CD4-positive, alpha-beta T cell (primary cell): ENCODE data around the gene BMS1. TPM values are rescaled to one million over a fixed set of nuclear protein-coding genes. Genes with fewer than 3 reads are reported as not detected.
"Not testable (repeated sequence)": the region's sequence is repeated elsewhere in the genome, so short reads cannot be mapped to it uniquely, and the experiment has no call there.

Source experiments
- ATAC-seq: fragments of 200-7000 bp; cut with Tn5 transposase; one replicate; pipeline ENCODE4 v1.10.0; 2022; ENCODE audit warnings: mild to moderate bottlenecking; ENCODE audit not compliant: poor library complexity
- CTCF ChIA-PET: fragments of 350-600 bp; sonication (Branson Sonifier 250); formaldehyde crosslinking; loops from one replicate; lab custom pipeline; 2021; ENCODE audit warnings: antibody characterized with exemption, inconsistent platforms; lab: Charles Lee
- POLR2A ChIA-PET: fragments of 350-600 bp; sonication (Branson Sonifier 250); formaldehyde crosslinking; loops from one replicate; lab custom pipeline; 2021; ENCODE audit warnings: antibody characterized with exemption, inconsistent platforms; lab: Charles Lee
- DNase-seq, 14 experiments: peaks; one replicate each; pipeline ENCODE4 v3.0.0-alpha.2; 2013 to 2020; ENCODE audit warnings: mixed read lengths in 2 of 14
- H3K27ac ChIP-seq, 2 donors: one replicate each; pipeline versions ENCODE4 v1.5.1 to v1.7.0; 2013; ENCODE audit warnings: low read length in 2 of 2, low read depth in 1 of 2, mild to moderate bottlenecking in 1 of 2
- H3K27me3 ChIP-seq, 2 experiments: 1 replicate in 1 of 2; 2 replicates in 1 of 2; pipeline versions ENCODE4 v1.6.1 to v1.7.0; 2013; ENCODE audit warnings: low read length in 2 of 2, control low read depth in 1 of 2, mild to moderate bottlenecking in 1 of 2, moderate library complexity in 1 of 2; ENCODE audit not compliant: insufficient read depth in 2 of 2, control insufficient read depth in 1 of 2
- H3K36me3 ChIP-seq: one replicate; pipeline ENCODE4 v1.6.1; 2013; ENCODE audit warnings: low read length, control low read depth; ENCODE audit not compliant: insufficient read depth
- H3K4me1 ChIP-seq: one replicate; pipeline ENCODE4 v1.6.1; 2013; ENCODE audit warnings: low read length, control low read depth; ENCODE audit not compliant: insufficient read depth
- H3K4me3 ChIP-seq: one replicate; pipeline ENCODE4 v1.5.1; 2013; ENCODE audit warnings: mild to moderate bottlenecking, low read length, moderate library complexity
- H3K9me3 ChIP-seq, 2 experiments: 1 replicate in 1 of 2; 2 replicates in 1 of 2; pipeline versions ENCODE4 v1.6.1 to v1.7.0; 2013; ENCODE audit warnings: low read length in 2 of 2, mild to moderate bottlenecking in 2 of 2, control low read depth in 1 of 2, moderate library complexity in 1 of 2; ENCODE audit not compliant: control insufficient read depth in 1 of 2, insufficient read depth in 1 of 2
- H3K27ac Mint-ChIP-seq: one replicate; pipeline ENCODE4 v1.8.0; 2020; ENCODE audit warnings: mixed read lengths
- H3K27me3 Mint-ChIP-seq: one replicate; pipeline ENCODE4 v1.8.0; 2021; ENCODE audit warnings: mixed read lengths
- H3K36me3 Mint-ChIP-seq: one replicate; pipeline ENCODE4 v1.8.0; 2021; ENCODE audit warnings: low read depth, mixed read lengths
- H3K4me1 Mint-ChIP-seq: one replicate; pipeline ENCODE4 v1.8.0; 2021; ENCODE audit warnings: low read depth, mixed read lengths
- H3K4me3 Mint-ChIP-seq: one replicate; pipeline ENCODE4 v1.8.0; 2020; ENCODE audit warnings: mild to moderate bottlenecking, mixed read lengths
- H3K9me3 Mint-ChIP-seq: one replicate; pipeline ENCODE4 v1.8.0; 2020; ENCODE audit warnings: mixed read lengths
- CTCF ChIP-seq: fragments of 200-600 bp; IDR thresholded peaks from one replicate; pipeline ENCODE4 v1.8.0; 2022; ENCODE audit warnings: antibody characterized with exemption, mild to moderate bottlenecking
- intact Hi-C, 2 experiments: fragments of 100-400 bp; cut with DNase I in 1 of 2; cut with micrococcal nuclease in 1 of 2; formaldehyde crosslinking; loops; one replicate each; pipeline versions ENCODE4 v1.15.1 to v1.9.0; 2023 to 2025; cut with DNase I, micrococcal nuclease
- total RNA-seq, 174 experiments: library from RNA in 2 of 174; stranded (reverse) in 2 of 174; gene quantifications; one replicate each; pipeline ENCODE4 v1.2.3 and lab custom pipeline; 2021 to 2026

Gene BMS1
- total RNA-seq, 2 experiments from 2014 or later = 13.8 to 15.3 TPM

GRCh38 chr10:42836771-42837468 lies 54.3 kb downstream of the BMS1 start:
- TF ChIP-seq CTCF = no peak
- no peaks in the 10 kb centered on the region for H3K4me1 ChIP-seq
- H3K4me3 ChIP-seq = no peak overlapping the region
- peaks cover 15 to 19% of the 10 kb centered on the region in 2 experiments for H3K27me3 ChIP-seq
- no peaks in the 10 kb centered on the region for H3K9me3 ChIP-seq
- no peak overlapping the region for H3K27ac ChIP-seq
- ATAC-seq (no peak), DNase-seq (peak in 1 of 14 experiments; percentile 7)
- Mint-ChIP-seq H3K4me3 (no peak overlapping the region), H3K36me3 (peaks cover 7% of the 10 kb centered on the region), H3K4me1 (no peaks in the 10 kb centered on the region), H3K27me3 (peaks cover 25% of the 10 kb centered on the region), H3K9me3 (no peaks in the 10 kb centered on the region), H3K27ac (no peak overlapping the region)
- intact Hi-C loops = no loop called here
- ChIA-PET CTCF (no interaction called here), POLR2A (no interaction called here)
- H3K36me3 ChIP-seq = peaks cover 3% of the 10 kb centered on the region

GRCh38 chr10:42844810-42845209 lies 62.2 kb downstream of the BMS1 start:
- ATAC-seq, H3K4me1 ChIP-seq, H3K9me3 ChIP-seq, H3K9me3 Mint-ChIP-seq, H3K36me3 Mint-ChIP-seq, H3K4me1 Mint-ChIP-seq, H3K36me3 ChIP-seq, H3K4me3 ChIP-seq, DNase-seq, H3K27ac ChIP-seq, POLR2A ChIA-PET, H3K27me3 ChIP-seq, CTCF ChIA-PET, H3K4me3 Mint-ChIP-seq, intact Hi-C loops, H3K27ac Mint-ChIP-seq: not testable (repeated sequence)
- H3K27me3 Mint-ChIP-seq = peaks cover 50% of the 10 kb centered on the region

GRCh38 chr10:42847261-42847660 lies 64.7 kb downstream of the BMS1 start:
- H3K9me3 Mint-ChIP-seq, H3K36me3 ChIP-seq, H3K4me1 ChIP-seq, H3K36me3 Mint-ChIP-seq, H3K27ac Mint-ChIP-seq, H3K4me3 Mint-ChIP-seq, POLR2A ChIA-PET, H3K4me1 Mint-ChIP-seq, H3K27ac ChIP-seq, CTCF ChIA-PET, DNase-seq, H3K9me3 ChIP-seq, H3K4me3 ChIP-seq, ATAC-seq, intact Hi-C loops: not testable (repeated sequence)
- peaks cover 42% of the 10 kb centered on the region for H3K27me3 Mint-ChIP-seq
- H3K27me3 ChIP-seq = peaks cover 10 to 12% of the 10 kb centered on the region in 2 experiments

- Mint-ChIP-seq H3K27me3 (peaks cover 46% of the 10 kb centered on the region), H3K27ac (no peak overlapping the region), H3K4me1 (no peaks in the 10 kb centered on the region), H3K4me3 (no peak overlapping the region), H3K36me3 (no peaks in the 10 kb centered on the region), H3K9me3 (peaks cover 3% of the 10 kb centered on the region)
- Histone ChIP-seq H3K27me3 (peaks cover 11 to 15% of the 10 kb centered on the region in 2 experiments), H3K36me3 (no peaks in the 10 kb centered on the region), H3K9me3 (no peaks in the 10 kb centered on the region), H3K4me1 (no peaks in the 10 kb centered on the region), H3K4me3 (no peak overlapping the region), H3K27ac (no peak overlapping the region)
- DNase-seq = no peak
- intact Hi-C loops = no loop called here
- no peak for ATAC-seq
- no peak for TF ChIP-seq CTCF
- ChIA-PET CTCF (no interaction called here), POLR2A (no interaction called here)
Measured at GRCh38 chr10:42850931-42851330, 68.3 kb downstream of the BMS1 start.
